PC-3 (cell line): ENCODE data around the gene PLOD2. TPM values are rescaled to one million over a fixed set of nuclear protein-coding genes. Genes with fewer than 3 reads are reported as not detected.

ENCODE experiments used
- ATAC-seq: fragments of 200-7000 bp; cut with Tn5 transposase; 2 replicates; pipeline ENCODE4 v1.9.1; 2020; ENCODE audit warnings: mild to moderate bottlenecking, moderate library complexity
- BruUV-seq: library from RNA; stranded (reverse); fragments of 400-500 nt; replicated peaks from 2 replicates; lab custom pipeline; 2021; lab: Mats Ljungman, UMichigan
- CTCF ChIA-PET: fragments of 300-600 bp; sonication (Branson Sonifier 250); formaldehyde crosslinking; loops from one replicate; lab custom pipeline; 2022; ENCODE audit warnings: antibody characterized with exemption; lab: Charles Lee
- POLR2A ChIA-PET: fragments of 300-600 bp; sonication (Branson Sonifier 250); formaldehyde crosslinking; loops from one replicate; lab custom pipeline; 2022; ENCODE audit warnings: antibody characterized with exemption; ENCODE audit not compliant: unreplicated experiment; lab: Charles Lee
- DNase-seq: peaks from one replicate; pipeline ENCODE4 v3.0.0-alpha.2; 2015
- H2AFZ ChIP-seq: fragments of 300-600 bp; sonication (generic); 2 replicates; pipeline ENCODE4 v1.6.0; 2016; ENCODE audit warnings: antibody characterized with exemption, low read length
- H3F3A ChIP-seq: fragments of 300-600 bp; sonication (generic); one replicate; pipeline ENCODE4 v1.6.0; 2017; ENCODE audit warnings: antibody characterized with exemption, low read length, control low read depth, mild to moderate bottlenecking; ENCODE audit not compliant: unreplicated experiment
- H3K27ac ChIP-seq: fragments of 300-600 bp; sonication (generic); 2 replicates; pipeline ENCODE4 v1.5.1; 2016; ENCODE audit warnings: mild to moderate bottlenecking, low read length
- H3K27me3 ChIP-seq: fragments of 300-600 bp; sonication (generic); 2 replicates; pipeline ENCODE4 v1.6.1; 2016; ENCODE audit warnings: low read length, mixed read lengths
- H3K36me3 ChIP-seq: fragments of 300-600 bp; sonication (generic); 2 replicates; pipeline ENCODE4 v1.6.1; 2016; ENCODE audit warnings: low read depth, mixed run types, low read length, mixed read lengths
- H3K4me1 ChIP-seq: fragments of 300-600 bp; sonication (generic); 2 replicates; pipeline ENCODE4 v1.5.1; 2016; ENCODE audit warnings: low read length; ENCODE audit not compliant: insufficient read depth
- H3K4me2 ChIP-seq: fragments of 300-600 bp; sonication (generic); 2 replicates; pipeline ENCODE4 v1.6.0; 2016; ENCODE audit warnings: low read length
- H3K4me3 ChIP-seq: fragments of 300-600 bp; sonication (generic); 2 replicates; pipeline ENCODE4 v1.5.1; 2016; ENCODE audit warnings: mild to moderate bottlenecking, low read length, mixed read lengths
- H3K79me2 ChIP-seq: fragments of 300-600 bp; sonication (generic); 2 replicates; pipeline ENCODE4 v1.6.1; 2017; ENCODE audit warnings: low read length, mixed read lengths
- H3K9ac ChIP-seq: fragments of 300-600 bp; sonication (generic); 2 replicates; pipeline ENCODE4 v1.6.0; 2016; ENCODE audit warnings: mild to moderate bottlenecking, low read length
- H3K9me2 ChIP-seq: fragments of 300-600 bp; sonication (generic); replicated peaks from 2 replicates; pipeline ENCODE4 v1.6.1; 2016; ENCODE audit warnings: mixed run types, low read length, mixed read lengths
- H3K9me3 ChIP-seq: fragments of 300-600 bp; sonication (generic); 2 replicates; pipeline ENCODE4 v1.6.1; 2016; ENCODE audit warnings: low read length, mixed read lengths
- H4K20me1 ChIP-seq: fragments of 300-600 bp; sonication (generic); 2 replicates; pipeline ENCODE4 v1.6.1; 2016; ENCODE audit warnings: low read length, mixed read lengths
- EZH2 ChIP-seq: fragments of 300-600 bp; sonication (generic); IDR thresholded peaks from one replicate; pipeline ENCODE4 v1.6.1; 2017; ENCODE audit warnings: antibody characterized with exemption, mild to moderate bottlenecking, low read length; ENCODE audit not compliant: unreplicated experiment
- EZH2phosphoT487 ChIP-seq: fragments of 300-600 bp; sonication (generic); IDR thresholded peaks from 2 replicates; pipeline ENCODE4 v1.6.1; 2018; ENCODE audit warnings: mild to moderate bottlenecking, antibody characterized with exemption, low read length, borderline replicate concordance
- intact Hi-C: fragments of 100-400 bp; cut with micrococcal nuclease; formaldehyde crosslinking; loops from 2 replicates; pipeline ENCODE4 v1.9.0; 2023
- total RNA-seq: library from RNA; depleted of rRNA; stranded (reverse); fragments of >200 nt; gene quantifications from 2 replicates; pipeline ENCODE4 v1.2.3, GENCODE V29; 2014
- TF ChIP-seq, protein P1 (sequence below): fragments of 300-600 bp; sonication (generic); conservative IDR thresholded peaks from 2 replicates; pipeline ENCODE4 v1.5.1; 2017; ENCODE audit warnings: antibody characterized with exemption, low read depth, mild to moderate bottlenecking, low read length

The PLOD2 gene
- total RNA-seq, 1 experiment from 2014 or later = 76.1 TPM

DNA sequence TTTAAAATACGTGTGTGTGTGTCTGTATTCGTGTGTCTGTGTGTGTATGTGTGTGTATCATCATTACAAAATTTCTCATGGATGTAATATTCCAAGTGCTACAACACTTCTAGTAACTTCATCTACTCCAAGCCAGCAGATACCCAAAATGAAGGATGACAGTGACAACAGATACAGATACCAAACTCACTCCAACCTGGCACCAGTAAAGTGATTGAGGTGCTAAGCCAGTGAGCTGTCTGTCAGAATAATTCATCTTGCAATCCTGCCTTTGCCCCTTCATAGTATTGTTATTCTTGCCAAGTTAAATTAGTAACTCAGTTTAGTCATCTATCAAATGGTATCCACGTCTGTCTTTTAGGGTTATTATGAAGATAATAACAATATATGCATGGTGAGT is 58.1 kb downstream of the PLOD2 start:
- H3K27ac ChIP-seq = no peak overlapping the region
- H3K4me1 ChIP-seq = no peaks in the 10 kb centered on the region
- no peak for DNase-seq
- no peaks in the 10 kb centered on the region for H3K27me3 ChIP-seq
- H4K20me1 ChIP-seq = no peaks in the 10 kb centered on the region
- H3K4me2 ChIP-seq = no peak overlapping the region
- POLR2A ChIA-PET = no interaction called here
- no peak overlapping the region for H3K9ac ChIP-seq
- no peaks in the 10 kb centered on the region for H3K9me3 ChIP-seq
- CTCF ChIA-PET = no interaction called here
- no peak for ATAC-seq
- TF ChIP-seq EZH2phosphoT487 = no peak
- TF ChIP-seq, protein P1, sequence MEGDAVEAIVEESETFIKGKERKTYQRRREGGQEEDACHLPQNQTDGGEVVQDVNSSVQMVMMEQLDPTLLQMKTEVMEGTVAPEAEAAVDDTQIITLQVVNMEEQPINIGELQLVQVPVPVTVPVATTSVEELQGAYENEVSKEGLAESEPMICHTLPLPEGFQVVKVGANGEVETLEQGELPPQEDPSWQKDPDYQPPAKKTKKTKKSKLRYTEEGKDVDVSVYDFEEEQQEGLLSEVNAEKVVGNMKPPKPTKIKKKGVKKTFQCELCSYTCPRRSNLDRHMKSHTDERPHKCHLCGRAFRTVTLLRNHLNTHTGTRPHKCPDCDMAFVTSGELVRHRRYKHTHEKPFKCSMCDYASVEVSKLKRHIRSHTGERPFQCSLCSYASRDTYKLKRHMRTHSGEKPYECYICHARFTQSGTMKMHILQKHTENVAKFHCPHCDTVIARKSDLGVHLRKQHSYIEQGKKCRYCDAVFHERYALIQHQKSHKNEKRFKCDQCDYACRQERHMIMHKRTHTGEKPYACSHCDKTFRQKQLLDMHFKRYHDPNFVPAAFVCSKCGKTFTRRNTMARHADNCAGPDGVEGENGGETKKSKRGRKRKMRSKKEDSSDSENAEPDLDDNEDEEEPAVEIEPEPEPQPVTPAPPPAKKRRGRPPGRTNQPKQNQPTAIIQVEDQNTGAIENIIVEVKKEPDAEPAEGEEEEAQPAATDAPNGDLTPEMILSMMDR = no peak
- no peak for TF ChIP-seq EZH2
- H2AFZ ChIP-seq = no peak overlapping the region
- peaks cover 29% of the 10 kb centered on the region for H3K36me3 ChIP-seq
- no TSS peak for BruUV-seq
- H3F3A ChIP-seq = no peaks in the 10 kb centered on the region
- H3K9me2 ChIP-seq = no peaks in the 10 kb centered on the region
- no peak overlapping the region for H3K4me3 ChIP-seq
- H3K79me2 ChIP-seq = no peaks in the 10 kb centered on the region; the same call in 1 of the 2 replicates
- intact Hi-C loops = no loop called here

DNA sequence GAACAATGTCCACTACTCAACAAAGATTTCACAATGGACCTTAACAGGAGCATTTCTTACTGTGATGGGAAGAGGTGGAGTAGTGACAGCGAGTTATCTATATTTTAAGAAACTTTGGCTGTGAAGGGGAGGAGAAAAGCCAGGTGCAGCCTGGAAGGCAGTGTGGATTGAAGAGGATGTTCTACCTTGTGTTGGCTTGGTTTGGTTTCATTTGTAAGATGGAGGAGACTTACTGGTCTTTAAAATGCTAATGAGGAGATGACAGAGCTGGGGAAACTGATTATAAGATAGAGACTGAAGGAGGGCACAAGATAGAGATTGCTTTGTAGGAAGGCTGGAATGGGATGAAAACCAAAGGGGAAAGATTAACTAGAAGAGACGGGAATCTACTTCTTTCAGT is 59.4 kb downstream of the PLOD2 start:
- TF ChIP-seq EZH2 (no peak), EZH2phosphoT487 (no peak)
- TF ChIP-seq, protein P1 = no peak
- intact Hi-C loops = no loop called here
- no peak overlapping the region for H3K4me3 ChIP-seq
- ChIA-PET POLR2A (no interaction called here), CTCF (no interaction called here)
- H2AFZ ChIP-seq = no peak overlapping the region
- no peaks in the 10 kb centered on the region for H3F3A ChIP-seq
- H3K4me2 ChIP-seq = no peak overlapping the region
- no peaks in the 10 kb centered on the region for H3K9me2 ChIP-seq
- ATAC-seq (no peak), DNase-seq (no peak)
- BruUV-seq = no TSS peak
- no peaks in the 10 kb centered on the region for H4K20me1 ChIP-seq
- H3K9me3 ChIP-seq = no peaks in the 10 kb centered on the region
- no peaks in the 10 kb centered on the region for H3K4me1 ChIP-seq
- H3K9ac ChIP-seq = no peak overlapping the region
- no peaks in the 10 kb centered on the region; the same call in 1 of the 2 replicates for H3K79me2 ChIP-seq
- no peak overlapping the region for H3K27ac ChIP-seq
- peaks cover 28% of the 10 kb centered on the region for H3K36me3 ChIP-seq
- H3K27me3 ChIP-seq = no peaks in the 10 kb centered on the region

DNA sequence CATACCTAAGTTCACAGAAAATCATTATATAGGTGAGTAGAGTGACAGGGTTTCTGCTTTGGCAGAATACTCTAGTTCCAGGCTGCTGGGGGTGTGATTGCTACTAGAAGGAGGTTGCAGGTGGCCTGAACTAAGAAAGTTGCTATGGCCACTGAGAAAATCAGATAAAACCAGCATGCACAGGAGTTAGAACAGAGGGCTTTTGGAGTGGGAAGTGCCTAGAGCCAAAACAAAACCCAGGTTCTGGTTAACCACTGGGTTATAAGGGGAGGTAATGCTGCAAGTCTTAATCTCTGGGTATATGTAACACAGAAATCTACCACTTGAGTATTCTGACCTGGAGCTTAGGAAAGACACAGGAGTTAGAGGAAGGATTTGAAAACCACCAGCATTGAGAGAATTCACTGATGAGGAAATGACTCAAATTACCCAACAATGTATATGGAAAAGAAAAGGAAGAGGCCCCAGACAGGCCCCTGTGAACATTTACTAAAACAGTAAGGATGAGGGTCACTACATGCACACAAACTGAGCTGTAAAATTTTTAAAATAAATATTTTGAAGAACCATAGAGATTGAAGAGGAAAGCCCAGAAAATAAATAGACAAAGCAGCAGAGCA is 60.0 kb downstream of the PLOD2 start:
- no peak overlapping the region for H3K27ac ChIP-seq
- no peak overlapping the region for H2AFZ ChIP-seq
- no peaks in the 10 kb centered on the region for H3K9me2 ChIP-seq
- TF ChIP-seq EZH2phosphoT487 = no peak
- TF ChIP-seq, protein P1 = no peak
- TF ChIP-seq EZH2 = no peak
- no peaks in the 10 kb centered on the region; the same call in 1 of the 2 replicates for H3K79me2 ChIP-seq
- H3K4me1 ChIP-seq = no peaks in the 10 kb centered on the region
- H4K20me1 ChIP-seq = no peaks in the 10 kb centered on the region
- no peak for DNase-seq
- no peaks in the 10 kb centered on the region for H3K27me3 ChIP-seq
- H3F3A ChIP-seq = no peaks in the 10 kb centered on the region
- H3K9me3 ChIP-seq = no peaks in the 10 kb centered on the region
- no peak; the same call in 1 of the 2 replicates for ATAC-seq
- ChIA-PET CTCF (no interaction called here), POLR2A (no interaction called here)
- no TSS peak for BruUV-seq
- H3K4me3 ChIP-seq = no peak overlapping the region
- no peak overlapping the region for H3K9ac ChIP-seq
- H3K36me3 ChIP-seq = peaks cover 24% of the 10 kb centered on the region
- no peak overlapping the region for H3K4me2 ChIP-seq
- intact Hi-C loops = no loop called here
